Measurements from ENCODE around the gene MLLT10. TPM values are rescaled to one million over a fixed set of nuclear protein-coding genes. Genes with fewer than 3 reads are reported as not detected.

MLLT10 gene
- total and polyA plus RNA-seq, 2 of the 8 experiments (the other 6 are each of a cell fraction or from before 2014, with no cell fraction given) = 53.1 to 62.1 TPM

- TF ChIP-seq CHD7 (IDR thresholded peaks at IDR 0.05; ENCODE audit: insufficient replicate concordance, low read length) = peak; percentile 18
- TF ChIP-seq KDM1A (IDR thresholded peaks at IDR 0.05; ENCODE audit: borderline replicate concordance, low read length) = no peak
- no peak for TF ChIP-seq JUN (IDR thresholded peaks at IDR 0.05; ENCODE audit: low read depth, low read length)
- TF ChIP-seq HDAC2 (IDR thresholded peaks at IDR 0.05; ENCODE audit: borderline replicate concordance in 1 of 2, low read depth in 2 of 2, low read length in 2 of 2) = no peak
- TF ChIP-seq CHD1 (IDR thresholded peaks at IDR 0.05; ENCODE audit: low read depth, low read length) = no peak
- TF ChIP-seq RXRA (IDR thresholded peaks at IDR 0.05; ENCODE audit: insufficient read depth, low read depth, low read length) = no peak
- no peak for TF ChIP-seq TAF7 (optimal IDR thresholded peaks at IDR 0.05; ENCODE audit: borderline replicate concordance, low read depth, low read length)
- TF ChIP-seq SP1 (IDR thresholded peaks at IDR 0.05; ENCODE audit: low read depth, low read length) = no peak
- TF ChIP-seq KDM5A (IDR thresholded peaks at IDR 0.05; ENCODE audit: low read length) = no peak
- TF ChIP-seq POLR2A (IDR thresholded peaks at IDR 0.05; ENCODE audit: control extremely low read depth in 1 of 2, low read depth in 2 of 2, low read length in 2 of 2) = peak in 1 of 2 experiments; percentile 58; a peak in 1 of 3 replicates
These were observed 34.1 kb upstream of the MLLT10 start (continued) for GRCh38 chr10:21499701-21500577.
